GM18519 (cell line): ENCODE results near the gene ATP6V1A.

Experiments used
- ATAC-seq: cut with Tn5 transposase; IDR thresholded peaks from one replicate; pipeline ENCODE4 v1.9.1; 2021; ENCODE audit warnings: mild to moderate bottlenecking, moderate library complexity; ENCODE audit not compliant: unreplicated experiment, low FRiP score

Gene ATP6V1A

GRCh38 chr3:113746548-113747282 lies at the start of gene ATP6V1A:
ATP6V1A (plus strand) TSS chr3:113747035; CDS start chr3:113778754, 31,719 bp downstream.
- peak; percentile 25 for ATAC-seq

- ATAC-seq: no peak
Observed at GRCh38 chr3:113697500-113698090, 49.2 kb upstream of the ATP6V1A start.

- ATAC-seq: no peak
Observed at GRCh38 chr3:113698213-113698742, 48.6 kb upstream of the ATP6V1A start.

- ATAC-seq: no peak
Observed at GRCh38 chr3:113698956-113699355, 47.9 kb upstream of the ATP6V1A start.

GRCh38 chr3:113707835-113708234 lies 39.0 kb upstream of the ATP6V1A start:
- ATAC-seq: no peak

GRCh38 chr3:113712129-113712528 lies 34.7 kb upstream of the ATP6V1A start:
- no peak for ATAC-seq

- no peak for ATAC-seq
Observed at GRCh38 chr3:113714702-113715101, 32.1 kb upstream of the ATP6V1A start.

- ATAC-seq: no peak
Observed at GRCh38 chr3:113717308-113717707, 29.5 kb upstream of the ATP6V1A start.

- no peak for ATAC-seq
Observed at GRCh38 chr3:113717818-113718217, 29.0 kb upstream of the ATP6V1A start.

GRCh38 chr3:113719294-113719693 lies 27.5 kb upstream of the ATP6V1A start:
- ATAC-seq: no peak

- no peak for ATAC-seq
Observed at GRCh38 chr3:113719758-113720157, 27.1 kb upstream of the ATP6V1A start.

- ATAC-seq: no peak
Observed at GRCh38 chr3:113721636-113722035, 25.2 kb upstream of the ATP6V1A start.

GRCh38 chr3:113728661-113729060 lies 18.2 kb upstream of the ATP6V1A start:
- ATAC-seq: no peak

GRCh38 chr3:113730550-113730949 lies 16.3 kb upstream of the ATP6V1A start:
- no peak for ATAC-seq

GRCh38 chr3:113731694-113732093 lies 15.1 kb upstream of the ATP6V1A start:
- no peak for ATAC-seq

- ATAC-seq: no peak
Observed at GRCh38 chr3:113736548-113737089, 10.2 kb upstream of the ATP6V1A start.

- no peak for ATAC-seq
Observed at GRCh38 chr3:113741086-113741485, 5.7 kb upstream of the ATP6V1A start.

GRCh38 chr3:113741620-113742019 lies 5.2 kb upstream of the ATP6V1A start:
- no peak for ATAC-seq

- ATAC-seq: no peak
Observed at GRCh38 chr3:113743006-113743630, 3.7 kb upstream of the ATP6V1A start.

GRCh38 chr3:113744941-113745755 lies 1.7 kb upstream of the ATP6V1A start:
- peak; percentile 42 for ATAC-seq
